Measurements from ENCODE around the gene PIK3C2A.

PIK3C2A gene

DNA sequence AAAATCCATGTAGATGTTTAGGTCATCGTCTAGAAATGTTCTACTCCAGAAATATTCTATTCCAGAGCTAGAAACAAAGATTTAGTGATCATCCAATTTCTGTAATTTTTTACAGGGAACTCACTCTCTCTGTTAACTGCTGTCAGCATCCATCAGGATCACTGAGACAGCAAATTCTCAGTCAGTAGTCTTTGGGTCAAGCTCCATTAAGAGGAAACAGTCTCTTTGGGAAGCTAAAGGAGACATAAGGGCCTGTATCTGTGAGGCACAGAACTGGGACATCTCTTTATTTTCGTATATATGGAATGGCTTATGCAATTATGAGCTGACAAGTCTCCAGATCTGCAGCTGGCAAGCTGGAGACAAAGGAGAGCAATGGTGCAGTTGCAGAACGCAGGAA lies 48.3 kb downstream of the PIK3C2A start:
- Histone ChIP-seq H3K4me1 (ENCODE audit: control insufficient read depth, insufficient read depth, low read length, poor library complexity, severe bottlenecking) (peaks cover 4% of the 10 kb centered on the region), H3K4me3 (ENCODE audit: extremely low read depth, insufficient read depth, low read length, poor library complexity, severe bottlenecking) (no peak overlapping the region), H3K27ac (ENCODE audit: low read depth, low read length, severe bottlenecking) (no peak overlapping the region), H3K36me3 (ENCODE audit: control insufficient read depth, insufficient read depth, low read length) (peaks cover 40% of the 10 kb centered on the region), H3K9me3 (ENCODE audit: control insufficient read depth, low read length) (no peaks in the 10 kb centered on the region)
- 95 to 100% methylated on average over 2 of the region's 3 CpGs for WGBS, 2 experiments (ENCODE audit: insufficient coverage in 2 of 2)
